ENCODE data around the gene CKLF.

DNA sequence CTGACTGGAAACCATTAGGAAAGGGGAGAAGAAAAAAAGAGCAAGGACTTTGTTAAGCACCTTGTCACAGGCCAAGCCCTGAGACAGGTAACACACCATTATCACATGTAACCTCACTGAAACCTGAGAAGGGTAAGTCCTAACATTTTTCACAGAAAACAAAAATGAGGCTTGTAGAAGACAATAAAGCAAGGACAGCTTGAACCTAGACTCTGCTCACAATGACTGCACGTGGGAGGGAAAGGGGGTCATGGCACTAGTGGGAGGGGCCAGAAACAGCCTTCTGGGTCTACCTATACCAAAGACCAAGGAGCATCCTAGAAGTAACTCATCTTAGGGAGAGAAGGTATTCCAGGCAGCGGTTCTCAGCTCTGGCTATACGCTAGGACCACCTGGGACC is 10.0 kb upstream of the CKLF start:
- no peak for TF ChIP-seq CTCF (IDR thresholded peaks at IDR 0.05)
- no peak for TF ChIP-seq POLR2A (IDR thresholded peaks at IDR 0.05)
